GM12878 (cell line): ENCODE data around the gene ABHD15. TPM values are rescaled to one million over a fixed set of nuclear protein-coding genes. Genes with fewer than 3 reads are reported as not detected.

ENCODE experiments used
- ATAC-seq: fragments of 200-7000 bp; cut with Tn5 transposase; 3 replicates; pipeline ENCODE4 v1.9.1; 2020; ENCODE audit warnings: mild to moderate bottlenecking, moderate library complexity
- BruUV-seq: library from RNA; stranded (reverse); fragments of 400-500 nt; replicated peaks from 2 replicates; lab custom pipeline; 2021; lab: Mats Ljungman, UMichigan
- CTCF ChIA-PET: fragments of 300-600 bp; sonication (Branson Sonifier 250); formaldehyde crosslinking; extraction: SDS; loops from one replicate; lab custom pipeline; 2021; ENCODE audit warnings: inconsistent platforms; lab: Yijun Ruan, JAX
- POLR2A ChIA-PET: fragments of 350-600 bp; formaldehyde crosslinking; extraction: SDS; loops from one replicate; lab custom pipeline; 2021; ENCODE audit warnings: inconsistent platforms; lab: Charles Lee
- RAD21 ChIA-PET: fragments of 300-600 bp; sonication (Branson Sonifier 250); formaldehyde crosslinking; loops from one replicate; lab custom pipeline; 2023; ENCODE audit warnings: antibody characterized with exemption; ENCODE audit not compliant: unreplicated experiment; lab: Charles Lee
- SMC1A ChIA-PET: fragments of 300-600 bp; sonication (Branson Sonifier 250); formaldehyde crosslinking; loops from one replicate; lab custom pipeline; 2023; ENCODE audit not compliant: unreplicated experiment, uncharacterized antibody; lab: Charles Lee
- DNase-seq: peaks from one replicate; pipeline ENCODE4 v3.0.0-alpha.2; 2011; ENCODE audit warnings: low read depth, low spot score
- FAIRE-seq: peaks from 3 replicates; lab custom pipeline; 2011; peaks lifted over from hg19 to GRCh38; lab: Jason Lieb, UNC
- H2AFZ ChIP-seq: 2 replicates; pipeline ENCODE4 v1.6.0; 2011; ENCODE audit warnings: low read depth, low read length, control low read depth; ENCODE audit not compliant: control insufficient read depth
- H3K27ac ChIP-seq: 2 replicates; pipeline ENCODE4 v1.5.1; 2011; ENCODE audit warnings: control low read depth; ENCODE audit not compliant: control insufficient read depth, insufficient read depth
- H3K27me3 ChIP-seq, 2 experiments: replicated peaks in 1 of 2; 2 replicates each; pipeline versions ENCODE4 v1.6.0 to v1.6.1; 2011; ENCODE audit warnings: low read length in 1 of 2; ENCODE audit not compliant: control insufficient read depth in 2 of 2, insufficient read depth in 2 of 2
- H3K36me3 ChIP-seq, 2 experiments: 2 replicates each; pipeline ENCODE4 v1.5.1; 2011; ENCODE audit warnings: low read length in 1 of 2; ENCODE audit not compliant: control insufficient read depth in 2 of 2, insufficient read depth in 2 of 2
- H3K4me1 ChIP-seq: 2 replicates; pipeline ENCODE4 v1.6.1; 2011; ENCODE audit warnings: mild to moderate bottlenecking, low read length, moderate library complexity, mixed read lengths; ENCODE audit not compliant: control insufficient read depth, insufficient read depth
- H3K4me2 ChIP-seq: 2 replicates; pipeline ENCODE4 v1.6.0; 2011; ENCODE audit warnings: control low read depth; ENCODE audit not compliant: control insufficient read depth, insufficient read depth
- H3K4me3 ChIP-seq: fragments of 200-600 bp; sonication (generic); 2 replicates; pipeline ENCODE4 v1.5.1; 2016
- H3K79me2 ChIP-seq: 2 replicates; pipeline ENCODE4 v1.6.0; 2011; ENCODE audit warnings: low read length; ENCODE audit not compliant: control insufficient read depth, insufficient read depth
- H3K9ac ChIP-seq: 2 replicates; pipeline ENCODE4 v1.8.0; 2011; ENCODE audit warnings: low read length, control low read depth, mixed read lengths; ENCODE audit not compliant: control insufficient read depth, insufficient read depth
- H3K9me3 ChIP-seq: replicated peaks from 3 replicates; pipeline ENCODE4 v1.5.1; 2011; ENCODE audit warnings: mild to moderate bottlenecking, low read length; ENCODE audit not compliant: control insufficient read depth, insufficient read depth
- H4K20me1 ChIP-seq: 2 replicates; pipeline ENCODE4 v1.6.0; 2011; ENCODE audit not compliant: control insufficient read depth, insufficient read depth
- ASH2L ChIP-seq: fragments of 300-600, 200-600 bp; sonication (generic); IDR thresholded peaks from 2 replicates; pipeline ENCODE4 v1.6.1; 2017; ENCODE audit warnings: low read depth, mild to moderate bottlenecking, borderline replicate concordance
- CBX3 ChIP-seq: fragments of 200-600 bp; sonication (generic); IDR thresholded peaks from 2 replicates; pipeline ENCODE4 v1.6.1; 2016; ENCODE audit warnings: low read depth, borderline replicate concordance
- CHD4 ChIP-seq: fragments of 200-600 bp; sonication (generic); IDR thresholded peaks from 2 replicates; pipeline ENCODE4 v1.6.1; 2016; ENCODE audit warnings: mild to moderate bottlenecking
- EP300 ChIP-seq, 2 experiments: fragments of 150-350 bp in 1 of 2; IDR thresholded peaks; 2 replicates each; pipeline ENCODE4 v1.6.1; 2011 to 2012; ENCODE audit warnings: low read depth in 2 of 2, low read length in 2 of 2, borderline replicate concordance in 1 of 2, improper control_type of control experiment in 1 of 2, inconsistent platforms in 1 of 2; ENCODE audit not compliant: control insufficient read depth in 1 of 2
- NFYB ChIP-seq: IDR thresholded peaks from 2 replicates; pipeline ENCODE4 v1.6.1; 2011; ENCODE audit warnings: low read depth, mild to moderate bottlenecking, low read length, improper control_type of control experiment, moderate library complexity; ENCODE audit not compliant: insufficient read depth
- PAX8 ChIP-seq: fragments of 450-650 bp; IDR thresholded peaks from 2 replicates; pipeline ENCODE4 v1.6.1; 2017; ENCODE audit warnings: mild to moderate bottlenecking, moderate library complexity
- PML ChIP-seq: IDR thresholded peaks from 2 replicates; pipeline ENCODE4 v1.6.1; 2012; ENCODE audit warnings: low read length, inconsistent platforms
- RBBP5 ChIP-seq: fragments of 200-600 bp; sonication (generic); conservative IDR thresholded peaks from 2 replicates; pipeline ENCODE4 v1.6.1; 2016
- SREBF1 ChIP-seq: IDR thresholded peaks from 2 replicates; pipeline ENCODE4 v1.6.1; 2012; ENCODE audit warnings: mild to moderate bottlenecking, low read length
- USF1 ChIP-seq: IDR thresholded peaks from 2 replicates; pipeline ENCODE4 v1.6.1; 2011; ENCODE audit warnings: borderline replicate concordance, low read depth, mild to moderate bottlenecking, moderate library complexity, mixed read lengths, low read length; ENCODE audit not compliant: insufficient read depth; ENCODE audit errors: extremely low read length
- WGBS: methylation state at CpG from one replicate; pipeline ENCODE4 v1.1.6; 2016; ENCODE audit warnings: low lambda C conversion rate; ENCODE audit not compliant: insufficient replicate concordance, insufficient coverage; ENCODE audit errors: missing lambda C conversion rate; 5-methylcytosine and 5-hydroxymethylcytosine counted together
- in situ Hi-C: fragments of 300-500 bp; cut with MboI; formaldehyde crosslinking; loops from 9 replicates; pipeline ENCODE4 v1.14.3; 2018; ENCODE audit warnings: mixed read lengths
- intact Hi-C: fragments of 100-400 bp; cut with micrococcal nuclease; formaldehyde crosslinking; loops from one replicate; pipeline ENCODE4 v1.14.2; 2022; ENCODE audit not compliant: unreplicated experiment
- polyA plus RNA-seq, 11 experiments: library from polyadenylated mRNA; depleted of rRNA in 4 of 11; unstranded in 6 of 11; stranded (reverse) in 5 of 11; fragments of >200 nt; fragmentation: Nextera tagmentation in 4 of 11; fragmentation: Illumina TruSeq in 1 of 11; extraction: Ambion mirVana in 4 of 11; extraction: Trizol in 1 of 11; gene quantifications; 1 replicate in 1 of 11; 2 replicates in 10 of 11; pipeline versions ENCODE4 v1.2.1 to v1.2.3, GENCODE V29; 2011 to 2016; ENCODE audit warnings: inconsistent platforms in 2 of 11, missing spikeins in 2 of 11, low read depth in 1 of 11
- total RNA-seq, 4 experiments: library from RNA; depleted of rRNA in 3 of 4; stranded (reverse); fragments of >200 nt in 3 of 4; fragmentation: Illumina TruSeq in 1 of 4; extraction: Trizol in 1 of 4; gene quantifications; 2 replicates each; pipeline versions ENCODE4 v1.2.1 to v1.2.3, GENCODE V29; 2013 to 2021
- TF ChIP-seq, protein P1 (sequence below): fragments of 450-650 bp; IDR thresholded peaks from 2 replicates; pipeline ENCODE4 v1.6.1; 2017; ENCODE audit warnings: antibody characterized with exemption, mild to moderate bottlenecking, moderate library complexity
- TF ChIP-seq, protein P2 (sequence below): fragments of 450-650 bp; IDR thresholded peaks from 2 replicates; pipeline ENCODE4 v1.6.1; 2018; ENCODE audit warnings: borderline replicate concordance, mild to moderate bottlenecking; ENCODE audit not compliant: partially characterized antibody

ABHD15 gene
- total and polyA plus RNA-seq, 10 of the 15 experiments (the other 5 are each of a cell fraction or from before 2014, with no cell fraction given) = 2.1 to 9.2 (median 4.9) TPM

- no peak for TF ChIP-seq CBX3
- TF ChIP-seq, protein P1, sequence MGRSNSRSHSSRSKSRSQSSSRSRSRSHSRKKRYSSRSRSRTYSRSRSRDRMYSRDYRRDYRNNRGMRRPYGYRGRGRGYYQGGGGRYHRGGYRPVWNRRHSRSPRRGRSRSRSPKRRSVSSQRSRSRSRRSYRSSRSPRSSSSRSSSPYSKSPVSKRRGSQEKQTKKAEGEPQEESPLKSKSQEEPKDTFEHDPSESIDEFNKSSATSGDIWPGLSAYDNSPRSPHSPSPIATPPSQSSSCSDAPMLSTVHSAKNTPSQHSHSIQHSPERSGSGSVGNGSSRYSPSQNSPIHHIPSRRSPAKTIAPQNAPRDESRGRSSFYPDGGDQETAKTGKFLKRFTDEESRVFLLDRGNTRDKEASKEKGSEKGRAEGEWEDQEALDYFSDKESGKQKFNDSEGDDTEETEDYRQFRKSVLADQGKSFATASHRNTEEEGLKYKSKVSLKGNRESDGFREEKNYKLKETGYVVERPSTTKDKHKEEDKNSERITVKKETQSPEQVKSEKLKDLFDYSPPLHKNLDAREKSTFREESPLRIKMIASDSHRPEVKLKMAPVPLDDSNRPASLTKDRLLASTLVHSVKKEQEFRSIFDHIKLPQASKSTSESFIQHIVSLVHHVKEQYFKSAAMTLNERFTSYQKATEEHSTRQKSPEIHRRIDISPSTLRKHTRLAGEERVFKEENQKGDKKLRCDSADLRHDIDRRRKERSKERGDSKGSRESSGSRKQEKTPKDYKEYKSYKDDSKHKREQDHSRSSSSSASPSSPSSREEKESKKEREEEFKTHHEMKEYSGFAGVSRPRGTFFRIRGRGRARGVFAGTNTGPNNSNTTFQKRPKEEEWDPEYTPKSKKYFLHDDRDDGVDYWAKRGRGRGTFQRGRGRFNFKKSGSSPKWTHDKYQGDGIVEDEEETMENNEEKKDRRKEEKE = no peak
- TF ChIP-seq RBBP5 = no peak
- TF ChIP-seq PML = no peak
- no peak for TF ChIP-seq NFYB
- no peak for TF ChIP-seq CHD4
- no peak for TF ChIP-seq SREBF1
- TF ChIP-seq EP300 (IDR thresholded peaks at IDR 0.05; ENCODE audit: borderline replicate concordance in 1 of 2, control insufficient read depth in 1 of 2, low read depth in 2 of 2, low read length in 2 of 2) = no peak
- TF ChIP-seq ASH2L = no peak
- no peak for TF ChIP-seq PAX8
- no peak for TF ChIP-seq USF1
- TF ChIP-seq, protein P2, sequence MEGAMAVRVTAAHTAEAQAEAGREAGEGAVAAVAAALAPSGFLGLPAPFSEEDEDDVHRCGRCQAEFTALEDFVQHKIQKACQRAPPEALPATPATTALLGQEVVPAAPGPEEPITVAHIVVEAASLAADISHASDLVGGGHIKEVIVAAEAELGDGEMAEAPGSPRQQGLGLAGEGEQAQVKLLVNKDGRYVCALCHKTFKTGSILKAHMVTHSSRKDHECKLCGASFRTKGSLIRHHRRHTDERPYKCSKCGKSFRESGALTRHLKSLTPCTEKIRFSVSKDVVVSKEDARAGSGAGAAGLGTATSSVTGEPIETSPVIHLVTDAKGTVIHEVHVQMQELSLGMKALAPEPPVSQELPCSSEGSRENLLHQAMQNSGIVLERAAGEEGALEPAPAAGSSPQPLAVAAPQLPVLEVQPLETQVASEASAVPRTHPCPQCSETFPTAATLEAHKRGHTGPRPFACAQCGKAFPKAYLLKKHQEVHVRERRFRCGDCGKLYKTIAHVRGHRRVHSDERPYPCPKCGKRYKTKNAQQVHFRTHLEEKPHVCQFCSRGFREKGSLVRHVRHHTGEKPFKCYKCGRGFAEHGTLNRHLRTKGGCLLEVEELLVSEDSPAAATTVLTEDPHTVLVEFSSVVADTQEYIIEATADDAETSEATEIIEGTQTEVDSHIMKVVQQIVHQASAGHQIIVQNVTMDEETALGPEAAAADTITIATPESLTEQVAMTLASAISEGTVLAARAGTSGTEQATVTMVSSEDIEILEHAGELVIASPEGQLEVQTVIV = no peak
- CTCF ChIA-PET = interaction anchor here (0.8 to 2.4 kb wide), 3 partner anchors 12 to 17 kb away, joined by 3 to 15 read pairs (median 3); partner anchors contain the start of gene ANKRD13B
- Histone ChIP-seq H3K36me3 (peaks cover 8 to 19% of the 10 kb centered on the region in 2 experiments; a peak in 3 of 4 replicates), H3K4me3 (no peak overlapping the region), H3K9ac (no peak overlapping the region), H3K4me2 (no peak overlapping the region), H4K20me1 (no peaks in the 10 kb centered on the region), H3K27ac (no peak overlapping the region), H3K79me2 (no peaks in the 10 kb centered on the region), H2AFZ (no peak overlapping the region), H3K9me3 (no peaks in the 10 kb centered on the region), H3K27me3 (no peaks in the 10 kb centered on the region), H3K4me1 (0 out of 2 replicates have a peak, but pooled peaks cover 7% of the 10 kb centered on the region)
- no peak for FAIRE-seq
- RAD21 ChIA-PET = interaction anchor here (2.3 kb wide), 1 partner anchor 16 kb away, joined by 9 read pairs; no protein-coding TSS in a partner anchor
- 89% methylated on average over 28 of the region's 28 CpGs for WGBS
- no TSS peak for BruUV-seq
- in situ Hi-C loops (no loop called here), intact Hi-C loops (no loop called here)
- POLR2A ChIA-PET = interaction anchor here (1.0 kb wide), 1 partner anchor 13 kb away, joined by 4 read pairs; no protein-coding TSS in a partner anchor
- SMC1A ChIA-PET = interaction anchor here (1.3 to 1.5 kb wide), 2 partner anchors 42 to 206 kb away, joined by 3 to 4 read pairs; no protein-coding TSS in a partner anchor
- no peak for ATAC-seq
- DNase-seq = no peak
Measured at GRCh38 chr17:29575511-29576213, 8.8 kb upstream of the ABHD15 start.
